DMS 273 (cell line): ENCODE results near the gene IL1A.
"Not testable (repeated sequence)": the region's sequence is repeated elsewhere in the genome, so short reads cannot be mapped to it uniquely, and the experiment has no call there.

Source experiments
- DNase-seq: peaks from one replicate; lab custom pipeline; 2025; ENCODE audit not compliant: unreplicated experiment; lab: John Stamatoyannopoulos, UW

IL1A gene

GRCh38 chr2:112784199-112785189 lies at the start of gene IL1A:
Gene IL1A (minus strand): TSS chr2:112784493. CDS start chr2:112783770, 723 bp downstream.
- DNase-seq, result no peak

DNA sequence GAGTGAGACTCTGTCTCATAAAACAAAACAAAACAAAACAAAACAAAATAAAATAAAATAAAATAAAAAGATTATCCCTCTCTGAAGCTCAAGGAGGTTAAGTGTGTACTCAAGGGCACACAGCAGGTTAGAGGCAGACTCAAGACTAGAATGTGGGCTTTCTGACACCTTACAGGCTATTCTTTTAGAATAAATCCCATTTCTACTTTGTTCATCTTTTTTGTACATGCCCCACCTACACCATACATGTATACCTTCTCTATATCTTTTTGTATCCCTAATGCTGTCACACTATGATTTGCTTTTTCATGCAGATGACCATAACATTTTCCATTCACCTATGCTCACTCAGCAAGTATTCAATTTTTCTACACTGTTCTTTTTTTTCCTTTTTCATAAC lies 49.7 kb upstream of the IL1A start:
- no peak for DNase-seq

DNA sequence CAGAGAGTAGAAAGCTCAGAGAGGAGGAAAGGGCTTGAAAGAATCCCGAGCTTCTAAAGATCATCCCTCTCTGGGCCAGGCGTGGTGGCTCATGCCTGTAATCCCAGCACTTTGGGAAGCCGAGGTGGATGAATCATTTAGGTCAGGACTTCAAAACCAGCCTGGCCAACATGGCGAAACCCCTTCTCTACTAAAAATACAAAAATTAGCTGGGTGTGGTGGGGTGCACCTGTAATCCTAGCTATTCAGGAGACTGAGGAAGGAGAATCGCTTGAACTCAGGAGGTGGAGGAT lies 49.3 kb upstream of the IL1A start:
- DNase-seq, result not testable (repeated sequence)

DNA sequence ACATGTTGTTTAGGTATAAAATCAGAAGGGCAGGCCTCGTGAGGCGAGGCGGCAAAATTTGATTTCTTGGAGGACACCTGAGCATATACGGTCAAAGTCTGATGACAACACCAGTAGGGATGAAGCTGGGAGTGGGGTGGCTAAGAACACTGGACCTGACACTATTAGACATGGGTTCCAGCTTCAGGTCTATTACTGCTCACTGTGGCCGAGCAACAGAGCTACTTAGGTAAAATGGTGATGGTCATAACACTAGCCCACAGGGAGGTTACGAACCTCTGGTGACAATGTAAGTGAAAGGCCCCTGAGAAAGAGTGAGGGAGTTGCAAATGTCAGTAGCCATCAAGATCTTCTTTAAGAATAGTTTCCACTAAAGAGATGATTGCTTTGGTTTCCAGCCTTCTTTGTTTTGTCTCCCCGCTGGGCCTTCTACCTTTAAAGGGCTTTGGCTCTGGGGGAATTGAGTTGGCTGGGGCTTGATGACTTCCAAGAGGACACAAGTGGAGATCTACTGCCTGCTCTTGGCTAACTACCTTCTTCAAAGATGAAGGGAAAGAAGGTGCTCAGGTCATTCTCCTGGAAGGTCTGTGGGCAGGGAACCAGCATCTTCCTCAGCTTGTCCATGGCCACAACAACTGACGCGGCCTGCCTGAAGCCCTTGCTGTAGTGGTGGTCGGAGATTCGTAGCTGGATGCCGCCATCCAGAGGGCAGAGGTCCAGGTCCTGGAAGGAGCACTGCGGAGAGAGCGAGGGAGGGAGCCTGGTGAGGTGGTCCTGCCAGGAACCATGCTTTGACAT lies 48.7 kb upstream of the IL1A start:
- DNase-seq, result no peak

- DNase-seq, result no peak
Measured at GRCh38 chr2:112831946-112832840, 47.9 kb upstream of the IL1A start.

GRCh38 chr2:112831513-112831845 lies 47.2 kb upstream of the IL1A start:
- DNase-seq, result no peak

- no peak for DNase-seq
Measured at GRCh38 chr2:112830682-112831512, 46.6 kb upstream of the IL1A start.

DNA sequence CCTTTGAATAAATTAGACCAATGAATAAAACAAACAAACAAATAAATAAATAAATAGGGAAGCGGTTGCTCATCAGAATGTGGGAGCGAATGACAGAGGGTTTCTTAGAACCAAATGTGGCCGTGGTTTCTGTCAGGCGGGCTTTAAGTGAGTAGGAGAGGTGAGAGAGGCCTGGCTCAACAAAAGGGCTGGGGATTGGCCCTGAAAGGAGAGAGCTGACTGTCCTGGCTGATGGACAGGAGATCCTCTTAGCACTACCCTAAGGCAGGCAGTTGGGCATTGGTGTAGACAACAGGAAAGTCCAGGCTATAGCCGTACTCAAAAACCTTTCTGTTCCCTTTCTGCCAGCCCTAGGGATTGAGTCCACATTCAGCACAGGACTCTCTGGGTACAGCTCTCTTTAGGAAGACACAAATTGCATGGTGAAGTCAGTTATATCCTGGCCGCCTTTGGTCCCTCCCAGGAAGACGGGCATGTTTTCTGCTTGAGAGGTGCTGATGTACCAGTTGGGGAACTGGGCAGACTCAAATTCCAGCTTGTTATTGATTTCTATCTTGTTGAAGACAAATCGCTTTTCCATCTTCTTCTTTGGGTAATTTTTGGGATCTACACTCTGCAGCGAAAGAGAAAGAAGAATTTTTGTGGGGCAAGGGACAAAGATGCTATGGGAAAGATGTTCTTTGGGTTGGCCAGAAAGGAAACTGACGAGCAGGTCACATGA lies 45.8 kb upstream of the IL1A start:
- no peak for DNase-seq

- no peak for DNase-seq
Measured at GRCh38 chr2:112829101-112829960, 45.0 kb upstream of the IL1A start.

DNA sequence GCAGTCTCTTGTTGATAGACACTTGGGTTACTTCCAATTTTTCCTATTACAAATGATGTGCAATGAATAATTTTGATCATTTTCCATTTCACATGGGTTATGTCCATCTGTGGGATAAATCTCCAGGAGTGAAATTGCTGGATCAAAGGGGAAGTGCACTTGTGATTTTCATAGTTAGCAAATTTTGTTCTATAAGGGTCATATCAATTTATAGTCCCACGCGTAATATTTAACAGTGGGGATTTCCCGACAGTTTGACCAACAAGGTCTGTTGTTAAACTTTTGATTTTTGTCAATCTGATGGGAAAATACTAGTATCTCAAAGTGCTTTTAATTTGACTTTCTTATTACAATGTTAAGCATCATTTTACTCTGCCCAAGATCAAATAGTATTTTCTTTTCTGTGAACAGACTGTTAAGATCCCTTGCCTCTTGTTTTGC lies 44.0 kb upstream of the IL1A start:
- no peak for DNase-seq

DNA sequence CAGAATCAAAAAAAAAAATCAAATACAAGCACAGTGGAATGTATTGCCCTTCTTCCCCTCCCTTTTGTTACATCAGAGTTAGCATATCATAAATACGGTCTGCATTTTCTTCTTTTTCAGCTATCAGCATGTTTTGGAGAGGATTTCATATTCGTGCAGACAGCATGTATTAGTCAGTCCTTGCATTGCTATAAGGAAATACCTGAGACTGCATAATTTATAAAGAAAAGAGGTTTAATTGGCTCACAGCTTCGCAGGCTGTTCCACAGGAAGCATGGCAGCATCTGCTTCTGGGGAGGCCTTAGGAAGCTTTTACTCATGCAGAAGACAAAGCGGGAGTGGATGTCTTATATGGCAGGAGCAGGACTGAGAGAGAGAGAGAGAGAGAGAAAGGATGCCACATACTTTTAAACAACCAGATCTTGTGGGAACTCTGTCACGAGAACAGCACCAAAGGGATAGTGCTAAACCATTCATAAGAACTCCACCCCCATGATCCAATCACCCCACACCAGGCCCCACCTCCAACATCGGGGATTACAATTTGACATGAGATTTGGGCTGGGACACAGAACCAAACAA lies 43.4 kb upstream of the IL1A start:
- DNase-seq, result no peak

GRCh38 chr2:112827009-112827408 lies 42.7 kb upstream of the IL1A start:
- DNase-seq, result no peak

GRCh38 chr2:112825706-112826105 lies 41.4 kb upstream of the IL1A start:
- DNase-seq, result no peak

DNA sequence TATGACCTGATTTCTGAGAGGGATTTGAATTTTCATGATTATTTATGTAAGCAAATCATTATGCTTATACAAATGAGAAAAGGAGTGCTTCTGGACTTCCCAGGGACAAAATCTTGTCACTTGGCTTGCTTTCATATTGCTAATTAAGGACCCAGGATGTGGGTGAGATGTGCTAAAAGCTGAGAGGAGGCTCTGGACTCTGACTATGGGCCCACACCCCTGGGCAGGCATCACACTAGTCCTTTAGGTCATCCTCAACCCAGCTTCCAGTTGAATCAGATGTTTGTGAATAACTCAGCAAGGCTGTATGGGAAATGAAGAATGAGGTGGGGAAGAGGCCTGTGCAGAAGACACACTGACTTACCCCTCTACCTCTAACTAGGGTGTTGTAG lies 40.4 kb upstream of the IL1A start:
- no peak for DNase-seq

- no peak for DNase-seq
Measured at GRCh38 chr2:112821682-112822081, 37.4 kb upstream of the IL1A start.

DNA sequence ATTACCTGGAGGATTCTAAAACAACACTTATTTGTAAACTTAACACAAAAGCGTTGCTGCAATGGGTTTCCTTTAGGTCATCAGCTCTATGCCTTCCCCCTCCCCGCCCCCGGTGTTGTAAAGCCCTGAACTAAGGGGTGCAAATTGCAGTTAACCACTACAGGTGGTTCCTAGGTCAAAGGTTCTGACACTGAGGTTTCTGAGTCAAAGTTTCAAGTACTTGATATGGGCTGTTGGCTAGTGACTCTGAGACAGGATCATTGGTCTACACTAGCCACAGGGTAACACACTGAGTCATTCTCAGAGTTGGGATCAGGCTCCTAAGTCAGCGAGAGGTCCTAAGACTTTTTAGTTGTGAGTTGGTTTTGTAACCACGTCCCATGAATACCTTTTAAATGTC lies 36.8 kb upstream of the IL1A start:
- no peak for DNase-seq

DNA sequence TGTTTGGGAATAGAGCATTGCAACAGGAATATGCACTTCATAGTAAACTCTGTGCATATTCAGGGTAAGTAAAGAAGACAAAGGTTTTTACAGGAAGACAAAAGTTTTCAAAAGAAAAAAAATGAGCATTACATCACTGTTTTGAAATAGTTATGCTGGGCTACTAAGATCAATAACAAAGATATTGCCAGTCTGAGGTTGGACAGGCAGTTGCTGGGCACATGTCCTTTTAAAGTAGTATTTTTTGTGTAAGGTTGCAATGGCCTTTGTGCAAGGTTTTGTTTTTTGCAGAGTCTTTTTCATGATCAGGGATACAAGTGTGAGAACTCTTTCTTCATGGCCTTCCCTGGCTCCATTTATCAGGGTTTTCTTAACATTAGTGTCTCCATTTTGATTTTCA lies 36.0 kb upstream of the IL1A start:
- DNase-seq, result no peak

DNA sequence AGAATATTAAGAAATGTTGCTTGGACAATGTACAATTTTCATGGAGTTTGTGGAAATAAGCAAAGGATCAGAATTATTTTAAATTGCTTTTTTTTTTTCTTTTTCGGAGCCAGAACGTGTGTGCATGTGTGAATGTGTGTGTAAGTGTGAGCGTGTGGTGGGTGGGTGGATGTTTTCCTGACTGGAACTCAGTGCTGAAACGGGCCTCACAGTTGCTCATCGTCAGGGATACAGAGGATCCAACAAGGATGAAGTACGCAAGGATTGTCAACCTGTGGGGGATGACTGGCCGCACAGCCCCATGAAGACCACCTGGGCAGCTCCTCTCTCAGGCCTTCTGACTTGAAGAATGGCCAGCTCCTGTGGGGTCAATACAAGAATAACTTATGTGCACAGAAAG lies 34.8 kb upstream of the IL1A start:
- DNase-seq, result no peak
